GM19043 (cell line): ENCODE measurements around the gene TTC32.
A peak's percentile ranks its signal among the peaks of the same experiment; 100 is the strongest.

Experiments
- ATAC-seq: cut with Tn5 transposase; IDR thresholded peaks from one replicate; pipeline ENCODE4 v1.9.1; 2021; ENCODE audit warnings: low read depth; ENCODE audit not compliant: unreplicated experiment

Gene TTC32

DNA sequence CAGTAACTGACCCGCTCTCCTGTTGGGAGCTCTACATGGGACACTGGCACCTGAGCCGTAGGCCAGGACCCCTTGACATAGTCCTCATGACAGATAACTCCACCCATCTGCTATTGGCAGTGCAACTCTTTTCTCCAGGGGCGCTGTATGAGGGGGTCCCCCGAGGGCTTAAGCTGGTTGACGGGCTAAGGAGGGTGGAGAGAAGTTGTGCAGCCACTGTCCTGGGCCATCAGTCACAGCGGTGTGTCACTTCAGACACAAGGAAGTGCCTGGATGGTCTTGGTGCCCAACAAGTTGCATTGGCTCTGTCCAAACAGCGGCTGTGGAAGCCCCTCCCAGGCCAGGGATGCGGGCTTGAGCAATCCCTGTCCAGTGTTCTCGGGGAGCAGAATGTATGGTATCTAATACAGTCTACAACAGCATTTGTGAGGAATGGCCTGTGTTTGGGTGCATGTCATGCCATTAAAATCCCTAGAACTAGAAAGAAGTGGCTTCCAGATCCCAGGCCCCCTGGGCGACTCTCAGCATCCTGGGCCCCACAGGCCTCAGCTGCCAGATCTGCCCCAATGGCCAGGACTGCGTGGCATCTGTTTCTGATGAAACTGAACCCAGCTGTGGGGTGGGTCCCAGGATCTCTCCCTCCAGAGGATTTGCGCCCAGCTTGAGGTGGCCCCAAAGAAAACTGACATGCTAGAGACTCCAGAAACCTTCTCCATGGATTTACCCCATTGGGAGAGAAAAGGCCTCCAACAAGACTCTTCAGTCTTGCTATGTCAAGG lies 23.3 kb downstream of the TTC32 start:
- ATAC-seq = no peak

DNA sequence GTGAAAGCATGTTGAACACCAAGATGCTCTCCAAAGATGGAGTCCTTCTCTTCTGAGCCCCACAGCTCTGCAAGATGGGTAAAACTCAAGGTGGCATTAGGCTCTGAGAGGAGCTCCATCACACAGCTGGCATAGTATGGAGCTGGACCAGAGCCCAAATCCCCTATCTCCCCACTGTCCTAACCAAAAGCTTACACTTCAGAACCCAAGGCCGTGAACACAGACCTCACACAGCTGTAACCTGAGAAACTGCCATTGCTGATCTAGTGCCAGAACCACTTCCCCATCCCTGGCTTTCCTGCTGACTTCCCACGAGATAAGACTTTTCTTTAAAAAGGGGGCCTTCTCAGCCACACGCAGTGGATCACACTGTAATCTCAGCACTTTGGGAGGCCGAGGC lies 25.0 kb downstream of the TTC32 start:
- ATAC-seq = no peak

DNA sequence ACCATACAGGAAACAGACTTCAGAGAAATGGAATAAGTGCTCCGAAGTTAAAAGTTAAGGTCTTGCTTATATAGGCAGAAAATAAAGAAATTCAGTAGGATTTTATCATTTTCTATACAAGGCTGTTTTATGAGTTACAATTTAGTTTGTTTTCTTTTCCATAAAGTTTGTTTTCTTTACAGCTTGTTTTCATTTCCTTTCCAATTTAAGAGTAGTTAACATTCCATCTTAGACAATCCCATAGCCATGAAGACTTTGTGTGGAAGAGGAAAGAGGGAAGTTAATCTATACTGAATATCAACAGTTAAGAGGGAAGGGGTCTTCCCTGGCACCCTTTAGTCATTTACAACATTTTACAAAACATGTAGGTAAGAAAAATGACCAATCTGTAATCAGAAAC lies 26.5 kb downstream of the TTC32 start:
- ATAC-seq = no peak

DNA sequence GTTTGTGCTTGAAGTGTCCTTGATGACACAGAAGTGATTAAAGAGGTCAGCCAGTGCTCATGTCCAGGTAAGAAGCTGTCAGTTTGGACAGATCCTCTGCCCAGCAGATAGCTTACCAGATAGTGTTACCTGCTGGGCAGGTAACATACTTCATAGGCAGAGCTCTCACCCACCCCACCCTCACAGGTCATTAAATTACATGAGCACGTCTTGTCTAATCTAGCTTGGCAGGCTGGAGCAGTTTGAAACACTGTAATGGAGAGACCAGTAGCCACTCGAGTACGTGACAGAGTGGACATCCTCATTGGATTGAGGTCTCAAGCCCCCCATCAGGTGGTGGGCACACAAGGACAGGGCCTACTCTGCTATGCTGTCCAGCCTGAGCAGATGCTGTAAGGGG lies 27.1 kb downstream of the TTC32 start:
- ATAC-seq = no peak

DNA sequence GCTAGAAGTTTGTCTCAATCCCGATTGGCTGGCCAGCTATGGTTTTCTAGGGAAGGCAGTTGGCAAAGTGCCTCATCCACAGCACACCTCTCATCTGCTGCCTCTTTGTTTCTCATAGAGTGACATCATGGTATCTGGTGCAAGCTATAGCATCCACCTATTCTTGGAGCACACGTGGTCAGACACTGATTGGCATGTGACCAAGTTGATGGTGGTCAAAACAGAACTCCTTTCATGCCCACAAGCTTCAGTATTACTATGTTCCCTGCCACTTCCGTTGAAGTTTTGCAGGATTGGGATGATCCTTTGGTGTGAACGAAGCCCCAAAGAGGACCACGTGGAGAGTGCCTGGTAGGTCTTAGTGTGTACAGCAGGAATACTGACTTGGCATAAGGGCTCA lies 28.8 kb downstream of the TTC32 start:
- ATAC-seq = no peak

DNA sequence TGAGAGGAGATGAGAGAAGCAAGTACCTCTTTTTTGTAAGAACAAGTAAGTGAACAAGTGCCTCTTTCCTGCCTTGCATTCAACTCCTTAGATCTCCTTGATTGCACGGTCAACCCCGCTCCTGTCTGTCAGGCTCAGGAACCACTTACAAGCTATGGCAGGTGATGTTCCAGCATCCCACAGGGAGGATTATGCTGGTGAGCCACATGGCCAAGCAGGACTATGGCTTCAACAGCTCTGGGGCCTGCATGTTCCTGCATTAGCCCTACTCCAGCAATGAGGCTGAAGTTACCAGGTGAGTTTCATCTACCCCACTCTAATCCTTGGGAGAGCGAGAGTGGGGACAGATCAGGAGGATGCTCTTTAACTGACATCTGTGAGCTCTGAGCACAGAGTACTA lies 29.5 kb downstream of the TTC32 start:
- ATAC-seq = no peak

DNA sequence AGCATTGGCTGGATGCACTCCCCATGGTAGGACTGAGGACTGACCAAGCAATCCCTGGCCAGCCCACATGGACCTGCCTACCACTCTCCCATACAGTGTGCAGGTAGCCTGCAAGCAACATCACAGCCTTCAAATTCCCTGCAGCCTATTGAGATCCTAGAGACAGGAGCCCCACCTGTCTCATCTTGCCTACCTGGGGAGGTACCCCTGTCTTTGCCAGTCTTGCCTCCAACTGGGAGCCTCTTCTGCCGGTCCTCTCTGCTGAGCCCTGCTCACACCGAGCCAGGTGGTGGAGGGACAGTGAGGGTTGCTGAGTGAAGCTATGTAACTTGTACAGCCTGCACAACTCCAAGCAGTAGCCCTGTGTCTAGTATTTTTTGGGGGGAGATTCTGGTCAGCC lies 29.9 kb downstream of the TTC32 start:
- ATAC-seq = no peak

DNA sequence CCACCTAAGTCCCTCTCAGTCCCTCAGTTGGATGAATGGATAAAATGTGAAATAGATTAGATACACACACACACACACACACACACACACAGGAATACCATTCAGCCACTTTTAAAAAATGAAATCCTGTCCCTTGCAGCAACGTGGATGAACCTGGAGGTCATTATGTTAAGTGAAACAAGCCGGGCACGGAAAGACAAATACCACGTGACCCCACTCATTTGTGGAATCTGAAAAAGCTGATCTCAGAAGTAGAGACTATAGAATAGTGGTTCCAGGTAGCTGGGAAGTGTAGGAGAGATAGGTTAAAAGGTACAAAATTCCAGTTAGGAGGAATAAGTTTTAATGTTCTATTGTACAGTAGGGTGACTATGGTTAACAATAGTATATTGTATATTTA lies 31.0 kb downstream of the TTC32 start:
- ATAC-seq = no peak

DNA sequence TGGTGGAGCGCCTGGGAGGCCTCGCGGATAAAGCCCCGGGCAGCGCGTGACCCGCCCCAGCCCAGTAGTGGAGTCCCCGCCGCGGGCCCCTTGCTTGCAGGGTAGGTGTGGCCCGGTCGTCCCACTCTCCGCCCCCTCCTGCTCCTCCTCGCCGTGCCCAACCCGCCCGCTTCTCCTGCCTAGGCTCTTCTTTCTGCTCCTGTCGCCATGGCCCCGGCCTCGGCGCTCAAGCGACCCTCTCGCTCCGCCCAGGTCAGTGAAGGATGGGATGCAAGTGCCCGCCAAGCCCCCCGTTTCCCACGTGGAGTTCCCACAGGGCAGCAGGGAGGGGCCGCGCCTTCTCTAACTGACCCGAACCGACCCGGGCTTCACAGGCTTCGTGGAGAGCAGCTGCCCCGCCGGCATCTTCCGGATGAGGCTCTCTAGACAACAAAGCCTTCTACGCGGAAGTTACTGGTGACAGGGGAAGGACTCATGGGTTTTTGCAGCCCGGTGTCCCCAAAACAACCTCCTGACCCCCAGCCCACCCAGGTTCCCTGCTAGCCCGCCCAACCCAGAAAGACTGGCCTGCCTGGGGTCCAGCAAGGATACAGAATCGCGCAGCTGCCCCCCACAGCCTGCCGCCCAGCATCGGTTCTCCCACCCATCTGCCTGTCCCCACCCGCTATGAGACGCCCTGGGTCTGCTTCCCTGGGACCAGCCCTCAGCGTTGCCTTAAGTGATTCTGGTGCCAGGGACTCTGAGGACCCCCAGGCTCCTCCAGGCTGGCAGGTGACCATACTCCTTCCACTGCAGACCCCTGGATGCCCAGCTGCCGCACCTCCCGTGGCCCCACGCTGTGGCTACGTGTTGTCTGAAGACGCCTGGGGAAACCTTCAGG lies 32.8 kb downstream of the TTC32 start:
- ATAC-seq = peak; percentile 56

DNA sequence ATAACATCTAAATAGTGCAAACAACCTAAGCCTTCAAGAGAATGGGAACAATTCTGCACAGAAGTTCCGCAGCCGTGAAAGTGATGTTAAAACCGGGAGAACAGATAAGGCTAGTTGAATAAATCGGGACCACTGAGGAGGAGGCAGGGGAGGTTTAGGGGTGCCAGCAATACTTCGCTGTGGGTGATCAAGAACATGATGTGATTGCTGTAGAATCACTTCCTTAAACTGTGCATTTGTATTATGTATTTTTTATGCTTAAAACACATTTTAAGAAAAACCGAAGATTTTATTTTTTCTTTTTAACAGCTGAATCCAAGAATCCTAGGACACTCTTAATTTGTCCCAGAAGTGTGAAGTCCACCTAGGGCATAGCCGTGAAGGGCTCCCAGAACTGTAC lies 33.6 kb downstream of the TTC32 start:
- no peak for ATAC-seq

DNA sequence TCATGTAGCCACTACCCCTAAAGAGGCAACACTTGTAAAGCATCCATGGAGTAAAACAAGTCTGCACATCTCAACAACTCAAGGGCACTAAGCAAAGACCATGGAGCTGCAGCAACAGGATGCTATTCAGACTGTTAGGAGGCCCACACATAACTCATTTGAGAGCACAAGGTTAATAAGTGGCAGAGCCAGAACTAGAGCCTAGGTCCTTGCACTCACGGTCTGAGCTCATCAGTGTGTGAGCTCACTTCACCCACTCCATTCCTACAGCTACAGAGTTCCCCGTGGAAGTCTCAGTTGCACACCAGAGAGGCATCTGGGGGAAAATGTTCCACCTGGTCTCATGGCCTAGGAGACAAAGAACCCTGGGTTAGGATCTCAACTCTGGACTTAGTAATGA lies 35.0 kb downstream of the TTC32 start:
- peak; percentile 40 for ATAC-seq

DNA sequence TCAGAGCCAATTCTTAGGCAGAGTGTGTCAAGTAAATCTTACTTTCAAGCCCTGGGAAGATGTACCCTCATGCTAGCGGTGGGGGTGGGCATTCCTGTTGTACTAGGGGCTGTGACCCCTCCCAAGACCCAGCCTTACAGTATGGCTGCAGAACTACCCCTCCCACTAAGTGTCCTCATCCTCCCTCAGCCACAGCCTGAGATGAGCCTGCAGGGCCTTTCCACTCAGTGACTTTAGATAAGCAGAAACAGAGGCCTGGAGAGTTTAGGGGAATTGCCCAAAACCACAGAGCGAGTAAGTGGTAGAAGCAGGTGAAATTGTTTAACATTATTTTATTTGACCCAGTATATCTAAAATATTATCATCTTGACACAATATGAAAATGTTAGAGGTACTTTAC lies 36.6 kb downstream of the TTC32 start:
- ATAC-seq = no peak

DNA sequence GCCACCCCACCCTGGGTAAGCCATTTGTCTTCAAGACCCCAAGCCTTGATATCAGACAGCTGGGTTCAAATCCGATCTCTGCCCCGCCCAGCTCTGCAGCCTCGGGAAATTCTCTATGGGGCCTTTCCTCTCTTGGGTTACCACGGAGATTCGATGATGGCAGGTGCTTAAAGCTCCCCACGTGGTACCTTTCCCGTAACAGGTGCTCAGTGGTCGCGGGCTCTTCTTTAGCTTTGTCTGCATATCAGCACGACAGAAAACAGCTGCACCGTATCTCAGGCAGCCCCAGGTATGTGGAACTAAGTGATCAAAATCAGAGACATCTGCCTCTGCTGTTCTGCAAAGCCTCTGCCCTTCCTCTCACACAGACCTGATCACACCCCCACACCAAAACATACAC lies 37.4 kb downstream of the TTC32 start:
- ATAC-seq = no peak

DNA sequence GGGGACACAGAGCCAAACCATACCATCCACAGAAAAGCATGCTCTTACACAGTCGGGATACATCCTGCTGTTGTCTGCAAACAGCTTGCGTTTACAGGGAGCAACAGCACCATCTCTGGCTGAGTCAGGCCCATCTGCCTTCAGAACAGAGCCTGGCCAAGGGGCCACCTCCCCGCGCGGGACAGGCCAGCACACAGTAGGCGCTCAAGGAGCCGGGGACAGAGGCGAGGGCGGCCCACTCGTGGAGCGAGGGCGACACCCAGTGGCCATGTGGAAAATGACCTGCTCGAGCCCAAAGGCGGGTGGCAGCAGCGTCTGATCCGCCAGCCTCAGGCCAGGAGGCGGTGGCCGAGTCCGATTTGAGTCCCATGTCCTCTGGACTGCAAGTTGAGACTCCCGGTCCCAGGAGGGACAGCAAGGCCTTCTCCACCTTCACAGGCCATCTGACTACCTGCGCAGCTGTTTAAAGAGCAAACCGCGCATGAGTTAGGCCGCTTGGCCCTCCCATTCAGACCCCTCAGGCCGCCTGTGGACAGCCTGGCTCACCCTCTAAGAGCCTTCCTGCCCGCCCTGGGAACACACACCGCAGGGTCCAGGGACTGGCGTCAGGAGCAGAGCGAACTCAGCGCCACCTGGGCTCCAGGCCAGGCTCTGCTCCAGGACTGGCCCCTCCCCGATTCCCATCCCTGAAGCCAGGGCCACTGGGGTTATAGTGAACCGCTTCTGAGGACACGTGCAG lies 38.3 kb downstream of the TTC32 start:
- peak; percentile 65 for ATAC-seq

DNA sequence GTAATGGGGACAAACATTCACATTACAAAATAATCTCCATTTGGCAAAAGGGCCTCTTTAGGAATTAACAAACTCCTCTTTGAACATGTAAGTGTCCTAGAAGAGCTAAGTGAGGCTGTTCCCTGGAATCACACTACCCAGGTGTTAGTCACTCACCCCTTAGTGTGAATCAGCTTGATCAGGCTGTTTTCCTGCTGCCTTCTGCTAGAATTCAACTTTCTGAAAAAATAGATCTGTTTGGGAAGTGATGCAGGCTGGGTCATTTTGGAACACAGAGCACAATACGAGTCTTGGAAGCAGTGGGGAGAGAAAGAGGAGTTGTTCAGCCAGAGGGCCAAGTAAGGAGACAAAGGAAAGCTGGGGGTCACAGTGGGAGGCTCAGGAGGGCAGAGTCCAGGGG lies 40.0 kb downstream of the TTC32 start:
- no peak for ATAC-seq

DNA sequence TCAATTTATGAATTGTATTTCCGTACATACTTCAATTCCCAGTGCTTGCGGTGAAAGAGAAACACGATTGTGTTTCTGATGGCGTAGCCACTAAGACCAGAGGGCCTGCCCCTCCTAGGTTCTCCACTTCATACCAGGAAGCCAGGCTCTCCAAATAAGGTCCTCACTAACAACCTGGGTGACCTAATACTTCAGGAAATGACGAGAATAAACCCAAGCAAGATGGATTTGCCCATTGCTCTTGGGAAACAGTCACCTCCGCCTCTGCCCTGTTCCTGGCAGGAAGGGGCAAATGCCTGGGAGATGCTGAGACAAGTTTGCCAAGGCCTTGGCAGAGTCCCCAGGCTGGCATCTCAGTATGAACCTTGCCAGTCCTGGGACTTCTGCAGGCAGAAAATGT lies 41.8 kb downstream of the TTC32 start:
- ATAC-seq = no peak

DNA sequence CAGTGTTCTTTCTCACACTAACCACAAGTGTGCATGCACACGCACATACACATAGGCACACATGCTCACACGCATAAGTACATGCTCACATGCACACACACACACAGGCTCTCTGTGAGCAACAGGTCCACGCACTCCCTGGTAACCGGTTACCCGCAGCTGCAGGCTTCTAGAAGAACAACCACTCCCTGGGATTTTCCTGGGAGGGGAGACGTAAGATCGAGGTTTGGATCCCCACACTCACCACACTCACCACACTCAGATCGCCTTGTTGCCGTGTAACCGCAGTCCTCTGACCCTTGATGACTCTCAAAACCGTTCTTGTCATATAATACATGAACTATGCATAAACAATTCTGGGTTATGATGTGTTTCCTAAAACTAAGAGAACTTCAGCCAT lies 42.2 kb downstream of the TTC32 start:
- ATAC-seq = no peak

DNA sequence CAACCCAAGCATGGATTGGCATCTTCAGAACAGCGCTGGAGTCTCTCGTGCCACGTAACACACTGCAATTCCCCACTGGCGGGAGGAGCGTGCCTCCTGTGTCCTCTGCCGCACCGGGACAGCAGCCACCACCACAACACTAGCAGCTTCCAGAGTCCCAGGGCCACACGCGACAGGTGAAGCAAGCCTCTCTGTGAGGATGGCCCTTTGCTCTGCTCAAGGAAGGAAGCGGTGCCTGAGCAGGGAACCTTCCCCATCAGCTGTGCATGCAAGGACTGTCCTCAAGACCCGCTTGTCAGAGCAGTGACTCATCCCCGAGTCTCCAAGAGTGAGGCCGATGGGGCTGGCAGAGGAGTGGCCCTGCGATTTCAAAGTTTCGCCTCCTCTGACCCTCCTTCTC lies 44.0 kb downstream of the TTC32 start:
- no peak for ATAC-seq

DNA sequence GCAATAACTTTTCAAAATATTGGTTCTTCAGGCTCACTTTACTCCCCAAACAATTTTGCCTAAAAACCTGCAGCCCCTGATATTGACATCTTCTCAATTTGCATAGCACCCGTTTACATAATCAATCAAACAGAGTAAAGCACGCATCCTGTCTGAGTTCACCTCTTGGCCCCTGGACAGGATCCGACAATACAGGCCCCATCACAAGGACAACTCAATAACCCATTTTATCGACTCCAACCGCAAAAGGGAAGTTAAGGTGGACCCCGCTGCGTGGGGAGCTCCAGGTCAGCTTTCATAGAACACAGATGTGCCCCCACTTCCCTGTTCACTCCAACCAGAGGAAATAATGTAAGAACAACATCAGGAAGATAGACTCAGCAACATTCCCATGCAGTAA lies 44.7 kb downstream of the TTC32 start:
- no peak for ATAC-seq

DNA sequence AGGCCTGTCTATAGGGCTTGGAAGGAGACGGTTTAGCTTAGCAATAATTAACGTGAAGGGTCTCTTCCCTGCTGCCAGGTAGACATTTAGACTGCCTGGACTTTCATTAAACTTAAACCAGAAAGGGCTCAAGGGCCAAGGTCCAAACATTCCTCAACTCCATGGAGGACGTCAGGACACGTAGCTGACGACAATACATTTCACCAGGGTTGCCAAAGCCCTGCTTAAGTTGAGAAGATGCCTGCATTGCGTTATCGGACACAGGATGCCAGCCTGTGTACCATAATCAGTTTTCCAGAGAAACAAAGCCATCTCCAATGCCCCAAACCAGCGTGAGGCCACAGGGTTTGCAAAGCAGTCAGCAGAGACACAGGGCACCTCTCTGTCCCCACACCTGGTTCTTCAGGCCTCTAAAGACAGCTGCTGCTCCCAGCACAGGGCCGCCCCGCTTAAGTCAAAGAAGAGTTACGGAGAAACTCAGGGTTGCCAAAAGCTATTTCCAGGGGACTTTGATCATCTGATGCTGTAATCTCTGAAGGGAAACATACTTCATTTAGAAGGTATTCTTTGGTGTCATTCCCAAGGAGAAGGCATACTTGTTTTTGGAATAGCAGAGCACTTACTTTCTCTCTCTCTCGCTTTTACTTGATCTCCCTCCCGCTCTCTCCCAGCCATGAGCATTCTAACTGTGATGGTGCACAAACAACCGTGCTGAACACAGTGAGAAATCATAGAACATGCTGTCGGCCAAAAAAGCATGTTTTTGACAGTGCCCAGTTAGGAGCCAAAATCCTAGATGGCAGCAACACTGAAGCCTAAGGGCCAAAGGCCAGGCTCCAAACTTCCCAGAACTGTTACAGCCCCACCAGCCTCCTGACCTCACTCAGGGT lies 46.0 kb downstream of the TTC32 start:
- ATAC-seq = no peak
